Body of pancreas (tissue), 4 donors: ENCODE results near the gene SYNRG. TPM values are rescaled to one million over a fixed set of nuclear protein-coding genes. Genes with fewer than 3 reads are reported as not detected.
"Not testable (repeated sequence)": the region's sequence is repeated elsewhere in the genome, so short reads cannot be mapped to it uniquely, and the experiment has no call there.

ENCODE experiments used
- ATAC-seq: fragments of 150-250 bp; one replicate; pipeline ENCODE4 v1.9.1; 2016
- DNase-seq, 4 donors: peaks; one replicate each; pipeline ENCODE4 v3.0.0-alpha.2; 2019
- H3K27ac ChIP-seq, 4 donors: fragments of 200-600 bp; sonication (generic); 1 replicate in 3 of 4; 2 replicates in 1 of 4; pipeline versions ENCODE4 v1.5.1 to v1.6.1; 2016 to 2019; ENCODE audit warnings: mild to moderate bottlenecking in 1 of 4, mixed read lengths in 1 of 4, moderate library complexity in 1 of 4
- H3K27me3 ChIP-seq, 2 donors: fragments of 200-600 bp; sonication (generic); one replicate each; pipeline ENCODE4 v1.6.0; 2016; ENCODE audit warnings: mild to moderate bottlenecking in 1 of 2
- H3K36me3 ChIP-seq, 2 donors: fragments of 200-600 bp; sonication (generic); replicated peaks in 1 of 2; 2 replicates each; pipeline ENCODE4 v1.5.1; 2016; ENCODE audit warnings: low read depth in 2 of 2; ENCODE audit not compliant: insufficient read depth in 1 of 2
- H3K4me1 ChIP-seq: fragments of 200-600 bp; sonication (generic); one replicate; pipeline ENCODE4 v1.6.0; 2016
- H3K4me3 ChIP-seq, 2 donors: fragments of 200-600 bp; sonication (generic); 1 replicate in 1 of 2; 2 replicates in 1 of 2; pipeline ENCODE4 v1.5.1; 2016 to 2019
- H3K9me3 ChIP-seq, 3 donors: fragments of 200-600 bp; sonication (generic); 1 replicate in 2 of 3; 2 replicates in 1 of 3; pipeline ENCODE4 v1.5.1; 2016
- POLR2A ChIP-seq, 3 donors: fragments of 450-650 bp; IDR thresholded peaks; one replicate each; pipeline ENCODE4 v1.6.1; 2016; ENCODE audit warnings: antibody characterized with exemption in 3 of 3, mild to moderate bottlenecking in 2 of 3
- WGBS, 2 donors: methylation state at CpG; one replicate each; pipeline ENCODE4 v1.1.5; 2017; 5-methylcytosine and 5-hydroxymethylcytosine counted together
- intact Hi-C: fragments of 100-400 bp; cut with DNase I; formaldehyde crosslinking; loops from one replicate; pipeline ENCODE4 v1.15.1; 2023
- total RNA-seq, 2 donors: library from RNA; depleted of rRNA; stranded (reverse); fragments of >200 nt; gene quantifications; one replicate each; pipeline ENCODE4 v1.1.0, GENCODE V29; 2016
- TF ChIP-seq, protein P1 (sequence below), 7 experiments: fragments of 450-650 bp in 4 of 7; fragments of 200-600 bp in 3 of 7; sonication (generic) in 3 of 7; IDR thresholded peaks; one replicate each; pipeline ENCODE4 v1.5.1; 2016 to 2019; ENCODE audit warnings: antibody characterized with exemption in 7 of 7

SYNRG gene
- total RNA-seq, 2 donors from 2014 or later: 14.2 to 21.3 TPM

DNA sequence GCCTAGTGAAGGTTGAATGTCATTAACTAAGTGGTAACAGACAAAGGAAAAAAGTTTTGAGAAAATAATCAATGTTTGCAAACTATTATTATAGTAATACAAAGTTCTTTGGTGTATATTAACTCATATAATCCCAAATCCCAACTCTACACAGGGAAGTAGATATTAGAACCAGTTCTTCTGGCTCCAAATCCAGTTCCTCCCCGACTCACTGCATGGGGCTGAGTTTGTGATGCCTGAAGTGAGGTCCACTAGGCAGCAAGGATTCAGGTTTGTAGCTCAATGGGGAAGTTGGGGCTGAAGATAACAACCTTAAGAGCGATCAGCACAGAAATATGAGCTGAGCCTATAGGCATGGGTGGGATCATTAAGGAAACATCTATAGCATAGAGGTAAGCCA lies 5.6 kb upstream of the SYNRG start:
- no peak overlapping the region for H3K27ac ChIP-seq
- no peaks in the 10 kb centered on the region for H3K27me3 ChIP-seq
- ATAC-seq: no peak
- H3K9me3 ChIP-seq: no peaks in the 10 kb centered on the region
- WGBS, 2 donors: 83 to 86% methylated on average over 2 of the region's 2 CpGs
- H3K4me3 ChIP-seq: no peak overlapping the region
- TF ChIP-seq, protein P1, sequence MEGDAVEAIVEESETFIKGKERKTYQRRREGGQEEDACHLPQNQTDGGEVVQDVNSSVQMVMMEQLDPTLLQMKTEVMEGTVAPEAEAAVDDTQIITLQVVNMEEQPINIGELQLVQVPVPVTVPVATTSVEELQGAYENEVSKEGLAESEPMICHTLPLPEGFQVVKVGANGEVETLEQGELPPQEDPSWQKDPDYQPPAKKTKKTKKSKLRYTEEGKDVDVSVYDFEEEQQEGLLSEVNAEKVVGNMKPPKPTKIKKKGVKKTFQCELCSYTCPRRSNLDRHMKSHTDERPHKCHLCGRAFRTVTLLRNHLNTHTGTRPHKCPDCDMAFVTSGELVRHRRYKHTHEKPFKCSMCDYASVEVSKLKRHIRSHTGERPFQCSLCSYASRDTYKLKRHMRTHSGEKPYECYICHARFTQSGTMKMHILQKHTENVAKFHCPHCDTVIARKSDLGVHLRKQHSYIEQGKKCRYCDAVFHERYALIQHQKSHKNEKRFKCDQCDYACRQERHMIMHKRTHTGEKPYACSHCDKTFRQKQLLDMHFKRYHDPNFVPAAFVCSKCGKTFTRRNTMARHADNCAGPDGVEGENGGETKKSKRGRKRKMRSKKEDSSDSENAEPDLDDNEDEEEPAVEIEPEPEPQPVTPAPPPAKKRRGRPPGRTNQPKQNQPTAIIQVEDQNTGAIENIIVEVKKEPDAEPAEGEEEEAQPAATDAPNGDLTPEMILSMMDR (IDR thresholded peaks at IDR 0.05): no peak
- no peak for TF ChIP-seq POLR2A (IDR thresholded peaks at IDR 0.05)
- H3K36me3 ChIP-seq: peaks cover 7 to 20% of the 10 kb centered on the region in 2 donors
- intact Hi-C loops: no loop called here
- peaks cover 4% of the 10 kb centered on the region for H3K4me1 ChIP-seq
- DNase-seq: no peak

DNA sequence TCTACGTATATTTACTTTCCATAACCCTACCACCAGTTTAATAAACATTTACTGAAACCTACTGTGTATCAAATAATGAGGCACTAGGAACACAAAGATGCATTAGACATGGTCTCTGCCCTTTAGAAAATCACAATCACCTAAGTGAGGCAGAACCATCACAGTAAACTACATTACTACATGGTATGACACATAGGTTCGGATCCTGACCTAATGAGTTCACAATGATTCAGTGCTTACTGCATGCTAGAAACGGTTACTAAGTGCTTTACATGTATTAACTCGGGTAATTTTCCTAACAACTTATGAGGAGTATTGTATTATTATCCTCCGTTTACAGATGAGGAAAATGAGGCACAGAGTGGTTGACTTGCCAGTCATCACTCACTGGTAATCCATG lies 5.2 kb upstream of the SYNRG start:
- ATAC-seq (no peak), DNase-seq (no peak)
- Histone ChIP-seq H3K27ac (no peak overlapping the region), H3K36me3 (peaks cover 7 to 18% of the 10 kb centered on the region in 2 donors), H3K4me3 (no peak overlapping the region), H3K27me3 (no peaks in the 10 kb centered on the region), H3K9me3 (no peaks in the 10 kb centered on the region), H3K4me1 (peaks cover 7% of the 10 kb centered on the region)
- WGBS, 2 donors: 86 to 87% methylated on average over 5 of the region's 5 CpGs
- intact Hi-C loops: no loop called here
- TF ChIP-seq POLR2A (IDR thresholded peaks at IDR 0.05): no peak
- TF ChIP-seq, protein P1 (IDR thresholded peaks at IDR 0.05): no peak

DNA sequence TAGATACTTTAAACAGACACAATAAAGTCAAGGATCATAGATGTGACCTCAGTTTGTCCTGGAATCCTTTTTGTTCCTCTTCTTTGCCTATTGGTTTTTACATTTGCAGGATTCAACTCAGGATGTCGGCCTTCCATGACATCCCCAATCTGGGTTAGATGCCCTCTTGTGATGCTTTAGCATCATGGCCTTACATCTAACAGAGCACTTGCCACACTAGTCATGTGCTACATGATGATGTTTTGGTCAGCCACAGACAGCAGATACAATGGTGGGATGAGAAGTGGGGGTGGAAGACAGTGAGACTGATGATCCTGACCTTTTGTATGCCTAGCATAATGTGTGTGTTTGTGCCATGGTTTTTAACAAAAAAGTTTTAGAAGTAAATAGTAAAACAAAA lies 1.8 kb upstream of the SYNRG start:
- peaks cover 25% of the 10 kb centered on the region for H3K4me1 ChIP-seq
- intact Hi-C loops: no loop called here
- H3K27me3 ChIP-seq: no peaks in the 10 kb centered on the region
- H3K4me3 ChIP-seq: no peak overlapping the region
- WGBS, 2 donors: 94 to 96% methylated on average over 1 of the region's 1 CpG
- ATAC-seq (no peak), DNase-seq (no peak)
- peaks cover 0 to 5% of the 10 kb centered on the region in 2 donors for H3K36me3 ChIP-seq
- H3K9me3 ChIP-seq: no peaks in the 10 kb centered on the region
- no peak for TF ChIP-seq POLR2A (IDR thresholded peaks at IDR 0.05)
- TF ChIP-seq, protein P1 (IDR thresholded peaks at IDR 0.05): no peak
- H3K27ac ChIP-seq: no peak overlapping the region

DNA sequence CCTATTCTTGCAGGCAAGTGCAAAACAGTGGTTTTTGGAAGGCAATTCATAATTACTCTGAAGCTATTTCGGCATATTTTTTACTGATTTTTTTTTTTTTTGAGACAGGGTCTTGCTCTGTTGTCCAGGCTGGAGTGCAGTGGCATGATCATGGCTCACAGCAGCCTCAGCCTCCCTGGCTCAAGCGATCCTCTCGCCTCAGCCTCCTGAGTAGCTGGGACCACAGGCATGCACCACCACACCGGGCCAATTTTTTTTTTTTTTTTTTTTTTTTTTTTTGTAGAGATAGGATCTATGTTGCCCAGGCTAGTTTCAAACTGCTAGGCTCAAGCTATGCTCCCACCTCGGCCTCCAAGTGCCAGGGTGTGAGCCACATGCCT lies 813 bp upstream of the SYNRG start:
- ATAC-seq, intact Hi-C loops, H3K36me3 ChIP-seq, DNase-seq, H3K27me3 ChIP-seq, H3K4me3 ChIP-seq, H3K9me3 ChIP-seq: not testable (repeated sequence)
- 74 to 82% methylated on average over 5 of the region's 5 CpGs for WGBS, 2 donors
- H3K27ac ChIP-seq: peak overlapping the region in 3 of 4 donors; percentile 78 to 95 (median 88)
- H3K4me1 ChIP-seq: peaks cover 30% of the 10 kb centered on the region

DNA sequence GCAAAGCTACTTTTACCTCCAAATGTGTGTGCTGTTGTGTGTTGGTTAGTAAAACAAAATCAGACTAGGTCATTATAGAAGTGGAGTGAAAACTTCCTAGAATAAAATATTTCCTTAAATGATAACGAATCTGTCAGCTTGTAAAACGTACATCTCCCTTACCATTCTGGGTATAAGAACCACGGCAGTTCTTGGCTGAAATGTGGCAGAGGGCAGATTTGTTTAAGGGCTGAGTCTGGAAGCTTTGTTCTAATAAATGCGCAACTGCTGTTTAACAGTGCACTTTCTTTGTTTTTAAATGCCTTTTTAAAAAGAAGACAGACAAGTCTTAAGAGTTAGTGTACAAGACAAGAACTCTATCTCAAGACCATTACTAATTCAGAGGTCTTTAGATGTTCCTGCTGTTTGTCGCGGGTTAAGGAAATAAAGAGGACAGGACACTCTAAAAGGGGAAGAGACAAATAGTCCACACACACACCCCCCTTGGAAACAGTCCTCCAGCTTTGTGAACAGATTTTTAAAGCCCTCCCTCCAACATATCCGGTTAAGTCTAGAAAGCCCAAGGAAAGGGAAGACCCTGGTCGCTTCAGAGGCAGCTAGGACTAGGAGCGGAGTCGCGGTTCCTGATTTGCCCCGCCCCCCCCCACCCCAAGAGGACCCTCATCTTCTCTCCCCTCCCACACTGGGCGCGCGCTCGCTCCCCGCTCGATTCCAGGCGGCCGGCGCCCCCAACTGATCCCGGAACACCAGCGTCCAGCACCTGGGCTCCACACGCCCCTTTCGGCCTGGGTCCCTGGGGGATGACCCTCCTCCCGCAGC lies 658 bp downstream of the SYNRG start:
- Histone ChIP-seq H3K27me3 (no peaks in the 10 kb centered on the region), H3K27ac (peak overlapping the region; percentile 78 to 95 (median 84)), H3K36me3 (no peaks in the 10 kb centered on the region), H3K4me3 (peak overlapping the region; percentile 92 to 96), H3K9me3 (no peaks in the 10 kb centered on the region), H3K4me1 (peaks cover 30% of the 10 kb centered on the region)
- intact Hi-C loops: no loop called here
- 0% methylated on average over 11 to 26 of the region's 26 CpGs for WGBS, 2 donors
- TF ChIP-seq, protein P1 (IDR thresholded peaks at IDR 0.05): no peak
- no peak for TF ChIP-seq POLR2A (IDR thresholded peaks at IDR 0.05)
- ATAC-seq (peak; percentile 31), DNase-seq (no peak)
